Stimulated activated CD4-positive, alpha-beta T cell treated with anti-CD3 and anti-CD28 coated beads, Interleukin-12 subunit alpha, Interleukin-12 subunit beta, amount 100 ng/mL, for 48 hours (primary cell): ENCODE results near the gene NLN.

Source experiments
- DNase-seq, 3 donors: peaks; one replicate each; pipeline ENCODE4 v3.0.0-alpha.2; 2020; ENCODE audit warnings: low read depth in 2 of 3, low spot score in 1 of 3

Gene NLN

GRCh38 chr5:65808251-65808741, 86.3 kb downstream of the NLN start:
- DNase-seq: no peak

- DNase-seq: no peak
Measured at GRCh38 chr5:65808818-65809217, 86.8 kb downstream of the NLN start.

GRCh38 chr5:65809817-65810531, 88.0 kb downstream of the NLN start:
- no peak for DNase-seq

- no peak for DNase-seq
Measured at GRCh38 chr5:65811004-65811403, 89.0 kb downstream of the NLN start.

GRCh38 chr5:65811885-65812284, 89.9 kb downstream of the NLN start:
- DNase-seq: no peak

GRCh38 chr5:65812648-65813047, 90.6 kb downstream of the NLN start:
- DNase-seq: no peak

GRCh38 chr5:65813174-65813573, 91.2 kb downstream of the NLN start:
- no peak for DNase-seq

GRCh38 chr5:65815161-65815560, 93.2 kb downstream of the NLN start:
- no peak for DNase-seq

- DNase-seq: no peak
Measured at GRCh38 chr5:65816729-65817128, 94.7 kb downstream of the NLN start.

GRCh38 chr5:65817931-65818330, 95.9 kb downstream of the NLN start:
- no peak for DNase-seq

GRCh38 chr5:65818592-65818991, 96.6 kb downstream of the NLN start:
- no peak for DNase-seq

- DNase-seq: no peak
Measured at GRCh38 chr5:65819215-65819904, 97.4 kb downstream of the NLN start.

- DNase-seq: no peak
Measured at GRCh38 chr5:65819905-65820240, 97.9 kb downstream of the NLN start.

- no peak for DNase-seq
Measured at GRCh38 chr5:65820373-65820772, 98.4 kb downstream of the NLN start.

- DNase-seq: no peak
Measured at GRCh38 chr5:65821966-65822365, 100.0 kb downstream of the NLN start.

- DNase-seq: no peak
Measured at GRCh38 chr5:65822710-65823109, 100.7 kb downstream of the NLN start.

GRCh38 chr5:65823204-65823603, 101.2 kb downstream of the NLN start:
- no peak for DNase-seq

GRCh38 chr5:65823845-65824445, 101.9 kb downstream of the NLN start:
- no peak for DNase-seq

GRCh38 chr5:65825408-65826328, 103.7 kb downstream of the NLN start:
- no peak for DNase-seq

- no peak for DNase-seq
Measured at GRCh38 chr5:65828022-65828896, 106.3 kb downstream of the NLN start.
